SK-N-SH (cell line): ENCODE measurements around the gene ACOXL. TPM values are rescaled to one million over a fixed set of nuclear protein-coding genes. Genes with fewer than 3 reads are reported as not detected.

Experiments
- CTCF ChIA-PET: fragments of 300-600, 350-600 bp; formaldehyde crosslinking; extraction: SDS; loops from one replicate; lab custom pipeline; 2021; lab: Yijun Ruan, JAX
- POLR2A ChIA-PET: fragments of 350-600 bp; sonication (Branson Sonifier 250); formaldehyde crosslinking; extraction: SDS; loops from one replicate; lab custom pipeline; 2020; ENCODE audit warnings: antibody characterized with exemption, inconsistent platforms; lab: Yijun Ruan, JAX
- DNase-seq: peaks from one replicate; pipeline ENCODE4 v3.0.0; 2012
- H2AFZ ChIP-seq: fragments of 200-600 bp; sonication (generic); 2 replicates; pipeline ENCODE4 v1.8.1; 2016; ENCODE audit warnings: antibody characterized with exemption, mild to moderate bottlenecking, low read depth
- H3F3A ChIP-seq: fragments of 200-600 bp; sonication (generic); replicated peaks from 2 replicates; pipeline ENCODE3; 2016; ENCODE audit warnings: antibody characterized with exemption, mild to moderate bottlenecking; ENCODE audit not compliant: insufficient read depth
- H3K27ac ChIP-seq, 2 experiments: fragments of 200-500 bp in 1 of 2; fragments of 200-600 bp in 1 of 2; sonication (Bioruptor generic) in 1 of 2; sonication (generic), shearing (Covaris generic) in 1 of 2; 2 replicates each; pipeline versions ENCODE4 v1.5.1 to v1.6.1; 2014 to 2016; ENCODE audit warnings: low read depth in 2 of 2, inconsistent platforms in 1 of 2, low read length in 1 of 2, mild to moderate bottlenecking in 1 of 2, mixed read lengths in 1 of 2
- H3K27me3 ChIP-seq: fragments of 200-600 bp; sonication (generic), shearing (Covaris generic); 2 replicates; pipeline ENCODE4 v1.6.1; 2016; ENCODE audit warnings: mixed run types; ENCODE audit not compliant: insufficient read depth
- H3K36me3 ChIP-seq, 2 experiments: fragments of 200-500 bp in 1 of 2; fragments of 200-600 bp in 1 of 2; sonication (Bioruptor generic) in 1 of 2; sonication (generic) in 1 of 2; replicated peaks in 1 of 2; 2 replicates each; pipeline versions ENCODE3 to v1.5.1; 2014 to 2016; ENCODE audit warnings: low read length in 1 of 2, mild to moderate bottlenecking in 1 of 2; ENCODE audit not compliant: insufficient read depth in 2 of 2, control insufficient read depth in 1 of 2
- H3K4me1 ChIP-seq, 2 experiments: fragments of 200-500 bp in 1 of 2; fragments of 200-600 bp in 1 of 2; sonication (Bioruptor generic) in 1 of 2; sonication (generic), shearing (Covaris generic) in 1 of 2; 2 replicates each; pipeline versions ENCODE4 v1.5.1 to v1.6.1; 2014 to 2016; ENCODE audit warnings: low read depth in 1 of 2, low read length in 1 of 2, mixed run types in 1 of 2; ENCODE audit not compliant: insufficient read depth in 2 of 2, control insufficient read depth in 1 of 2
- H3K4me2 ChIP-seq: fragments of 200-600 bp; sonication (generic), shearing (Covaris generic); 2 replicates; pipeline ENCODE4 v1.6.1; 2017; ENCODE audit warnings: mixed run types
- H3K4me3 ChIP-seq, 2 experiments: fragments of 200-500 bp in 1 of 2; fragments of 200-600 bp in 1 of 2; sonication (Bioruptor generic) in 1 of 2; sonication (generic), shearing (Covaris generic) in 1 of 2; 2 replicates each; pipeline versions ENCODE4 v1.5.1 to v1.8.1; 2014 to 2016; ENCODE audit warnings: low read depth in 2 of 2, inconsistent platforms in 1 of 2, low read length in 1 of 2, mild to moderate bottlenecking in 1 of 2, mixed read lengths in 1 of 2, moderate library complexity in 1 of 2
- H3K79me2 ChIP-seq: fragments of 200-600 bp; sonication (generic); 2 replicates; pipeline ENCODE4 v1.8.1; 2017; ENCODE audit warnings: mild to moderate bottlenecking; ENCODE audit not compliant: insufficient read depth
- H3K9ac ChIP-seq: fragments of 200-600 bp; sonication (generic); 2 replicates; pipeline ENCODE4 v1.6.1; 2017; ENCODE audit warnings: mixed run types
- H3K9me2 ChIP-seq: fragments of 200-600 bp; sonication (generic); 2 replicates; pipeline ENCODE4 v1.6.1; 2017; ENCODE audit warnings: mixed run types
- H3K9me3 ChIP-seq: fragments of 200-600 bp; sonication (generic); 2 replicates; pipeline ENCODE4 v1.6.1; 2017; ENCODE audit warnings: mixed run types, mild to moderate bottlenecking, moderate library complexity
- H4K20me1 ChIP-seq: fragments of 200-600 bp; sonication (generic); 2 replicates; pipeline ENCODE4 v1.6.1; 2017; ENCODE audit warnings: mild to moderate bottlenecking, mixed run types; ENCODE audit not compliant: insufficient read depth
- CHD2 ChIP-seq: fragments of 150-350 bp; IDR thresholded peaks from 2 replicates; pipeline ENCODE4 v1.6.1; 2018; ENCODE audit warnings: low read length; ENCODE audit not compliant: partially characterized antibody
- EZH2phosphoT487 ChIP-seq: fragments of 200-600 bp; sonication (generic); IDR thresholded peaks from 2 replicates; pipeline ENCODE4 v1.6.1; 2017; ENCODE audit warnings: low read depth, mixed run types, mild to moderate bottlenecking, antibody characterized with exemption, moderate library complexity, borderline replicate concordance
- FOSL2 ChIP-seq: IDR thresholded peaks from 2 replicates; pipeline ENCODE4 v1.4.0; 2012; ENCODE audit warnings: low read depth, mild to moderate bottlenecking, moderate library complexity, borderline replicate concordance
- FOXM1 ChIP-seq: IDR thresholded peaks from 2 replicates; pipeline ENCODE4 v1.4.0; 2012; ENCODE audit warnings: low read depth, mild to moderate bottlenecking
- GATA2 ChIP-seq: sonication (generic); formaldehyde crosslinking; IDR thresholded peaks from 2 replicates; pipeline ENCODE4 v1.5.0; 2020; ENCODE audit warnings: mild to moderate bottlenecking, missing genetic modification reagents
- JUND ChIP-seq: IDR thresholded peaks from 2 replicates; pipeline ENCODE4 v1.4.0; 2012
- MXI1 ChIP-seq: IDR thresholded peaks from 2 replicates; pipeline ENCODE4 v1.6.1; 2012; ENCODE audit warnings: mild to moderate bottlenecking, low read depth, low read length, improper control_type of control experiment
- POLR2AphosphoS5 ChIP-seq: IDR thresholded peaks from 2 replicates; pipeline ENCODE4 v1.6.1; 2012; ENCODE audit warnings: low read depth, low read length
- RAD21 ChIP-seq: IDR thresholded peaks from 2 replicates; pipeline ENCODE4 v1.6.1; 2012; ENCODE audit warnings: mild to moderate bottlenecking, low read length
- RXRA ChIP-seq: IDR thresholded peaks from 2 replicates; pipeline ENCODE4 v1.4.0; 2012; ENCODE audit warnings: low read depth, mild to moderate bottlenecking, borderline replicate concordance
- ZBTB33 ChIP-seq: IDR thresholded peaks from 2 replicates; pipeline ENCODE4 v1.4.0; 2012; ENCODE audit warnings: low read depth, borderline replicate concordance
- whole genome bisulfite sequencing: methylation state at CpG from one replicate; pipeline ENCODE4 v1.1.6; 2017; ENCODE audit warnings: low lambda C conversion rate; 5-methylcytosine and 5-hydroxymethylcytosine counted together
- polyA plus RNA-seq, 3 experiments: library from polyadenylated mRNA; depleted of rRNA; stranded (reverse); fragments of >200 nt; gene quantifications; 2 replicates each; pipeline ENCODE4 v1.2.3, GENCODE V29; 2012
- TF ChIP-seq, protein P1 (sequence below): fragments of 200-600 bp; sonication (generic); IDR thresholded peaks from 2 replicates; pipeline ENCODE4 v1.6.1; 2017; ENCODE audit warnings: antibody characterized with exemption, mild to moderate bottlenecking, moderate library complexity
- TF ChIP-seq, protein P2 (sequence below): IDR thresholded peaks from 2 replicates; pipeline ENCODE4 v1.6.1; 2012; ENCODE audit warnings: mild to moderate bottlenecking, low read depth, low read length, moderate library complexity

ACOXL gene
- polyA plus RNA-seq, 1 of the 3 experiments (the other 2 are of a cell fraction): not detected

- Histone ChIP-seq H3K9me3 (no peaks in the 10 kb centered on the region), H3F3A (no peaks in the 10 kb centered on the region), H3K9ac (no peak overlapping the region), H3K4me1 (peaks cover 0 to 3% of the 10 kb centered on the region in 2 experiments; a peak in 1 of 4 replicates), H3K27ac (no peak overlapping the region), H3K27me3 (no peaks in the 10 kb centered on the region; the same call in 1 of the 2 replicates), H3K9me2 (no peaks in the 10 kb centered on the region), H3K4me3 (no peak overlapping the region), H3K36me3 (no peaks in the 10 kb centered on the region), H3K79me2 (no peaks in the 10 kb centered on the region)
- CTCF ChIA-PET: interaction anchor here (0.6 kb wide), 1 partner anchor 13 kb away, joined by 3 read pairs; no protein-coding TSS in a partner anchor
- DNase-seq: no peak
- POLR2A ChIA-PET: no interaction called here
- 89% methylated on average over 2 of the region's 2 CpGs for WGBS
- TF ChIP-seq, protein P1, sequence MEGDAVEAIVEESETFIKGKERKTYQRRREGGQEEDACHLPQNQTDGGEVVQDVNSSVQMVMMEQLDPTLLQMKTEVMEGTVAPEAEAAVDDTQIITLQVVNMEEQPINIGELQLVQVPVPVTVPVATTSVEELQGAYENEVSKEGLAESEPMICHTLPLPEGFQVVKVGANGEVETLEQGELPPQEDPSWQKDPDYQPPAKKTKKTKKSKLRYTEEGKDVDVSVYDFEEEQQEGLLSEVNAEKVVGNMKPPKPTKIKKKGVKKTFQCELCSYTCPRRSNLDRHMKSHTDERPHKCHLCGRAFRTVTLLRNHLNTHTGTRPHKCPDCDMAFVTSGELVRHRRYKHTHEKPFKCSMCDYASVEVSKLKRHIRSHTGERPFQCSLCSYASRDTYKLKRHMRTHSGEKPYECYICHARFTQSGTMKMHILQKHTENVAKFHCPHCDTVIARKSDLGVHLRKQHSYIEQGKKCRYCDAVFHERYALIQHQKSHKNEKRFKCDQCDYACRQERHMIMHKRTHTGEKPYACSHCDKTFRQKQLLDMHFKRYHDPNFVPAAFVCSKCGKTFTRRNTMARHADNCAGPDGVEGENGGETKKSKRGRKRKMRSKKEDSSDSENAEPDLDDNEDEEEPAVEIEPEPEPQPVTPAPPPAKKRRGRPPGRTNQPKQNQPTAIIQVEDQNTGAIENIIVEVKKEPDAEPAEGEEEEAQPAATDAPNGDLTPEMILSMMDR: no peak
- TF ChIP-seq RAD21 (no peak), CHD2 (no peak), ZBTB33 (no peak), RXRA (no peak), JUND (no peak)
- TF ChIP-seq, all 33 proteins: peak for 0
- Histone ChIP-seq H4K20me1 (no peaks in the 10 kb centered on the region), H3K4me2 (no peak overlapping the region), H2AFZ (no peak overlapping the region)
These were observed 376.4 kb downstream of the ACOXL start for GRCh38 chr2:111108745-111109271.

DNA sequence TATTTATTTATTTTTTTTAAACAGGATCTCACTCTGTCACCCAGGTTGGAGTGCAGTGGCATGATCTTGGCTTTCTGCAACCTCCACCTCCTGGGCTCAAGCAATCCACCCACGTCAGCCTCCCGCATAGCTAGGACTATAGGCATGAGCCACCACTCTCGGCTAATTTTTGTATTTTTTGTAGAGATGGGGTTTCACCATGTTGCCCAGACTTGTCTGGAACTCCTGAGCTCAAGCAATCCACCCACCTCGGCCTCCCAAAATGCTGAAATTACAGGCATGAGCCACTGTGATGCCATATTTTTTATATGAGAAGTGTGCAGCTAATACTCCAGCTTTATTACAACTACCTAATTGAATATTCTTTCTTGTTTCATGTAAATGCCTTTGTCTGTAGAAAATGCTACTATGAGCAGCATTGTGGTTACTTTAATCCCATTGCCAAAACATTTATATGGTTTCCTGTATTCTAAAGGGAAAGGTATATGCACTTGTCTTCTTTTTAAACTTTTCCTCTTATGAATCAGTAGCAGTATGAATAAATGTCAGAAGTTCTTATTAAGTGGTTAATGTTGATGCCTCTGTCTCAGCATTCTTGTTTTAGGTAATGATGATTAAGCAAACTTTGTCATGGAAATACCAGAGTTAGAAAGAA lies 378.9 kb downstream of the ACOXL start:
- Histone ChIP-seq H3K4me1 (peaks cover 0 to 3% of the 10 kb centered on the region in 2 experiments; a peak in 1 of 4 replicates), H3K27ac (no peak overlapping the region), H3K79me2 (no peaks in the 10 kb centered on the region), H3F3A (no peaks in the 10 kb centered on the region), H3K9me2 (no peaks in the 10 kb centered on the region), H3K4me2 (no peak overlapping the region), H3K4me3 (no peak overlapping the region), H3K9ac (no peak overlapping the region), H4K20me1 (no peaks in the 10 kb centered on the region)
- TF ChIP-seq RAD21 (no peak), FOXM1 (no peak), CHD2 (no peak), GATA2 (CRISPR knock-in tag) (no peak), POLR2AphosphoS5 (no peak), EZH2phosphoT487 (no peak), JUND (no peak), ZBTB33 (no peak), MXI1 (no peak), FOSL2 (no peak)
- TF ChIP-seq, protein P2, sequence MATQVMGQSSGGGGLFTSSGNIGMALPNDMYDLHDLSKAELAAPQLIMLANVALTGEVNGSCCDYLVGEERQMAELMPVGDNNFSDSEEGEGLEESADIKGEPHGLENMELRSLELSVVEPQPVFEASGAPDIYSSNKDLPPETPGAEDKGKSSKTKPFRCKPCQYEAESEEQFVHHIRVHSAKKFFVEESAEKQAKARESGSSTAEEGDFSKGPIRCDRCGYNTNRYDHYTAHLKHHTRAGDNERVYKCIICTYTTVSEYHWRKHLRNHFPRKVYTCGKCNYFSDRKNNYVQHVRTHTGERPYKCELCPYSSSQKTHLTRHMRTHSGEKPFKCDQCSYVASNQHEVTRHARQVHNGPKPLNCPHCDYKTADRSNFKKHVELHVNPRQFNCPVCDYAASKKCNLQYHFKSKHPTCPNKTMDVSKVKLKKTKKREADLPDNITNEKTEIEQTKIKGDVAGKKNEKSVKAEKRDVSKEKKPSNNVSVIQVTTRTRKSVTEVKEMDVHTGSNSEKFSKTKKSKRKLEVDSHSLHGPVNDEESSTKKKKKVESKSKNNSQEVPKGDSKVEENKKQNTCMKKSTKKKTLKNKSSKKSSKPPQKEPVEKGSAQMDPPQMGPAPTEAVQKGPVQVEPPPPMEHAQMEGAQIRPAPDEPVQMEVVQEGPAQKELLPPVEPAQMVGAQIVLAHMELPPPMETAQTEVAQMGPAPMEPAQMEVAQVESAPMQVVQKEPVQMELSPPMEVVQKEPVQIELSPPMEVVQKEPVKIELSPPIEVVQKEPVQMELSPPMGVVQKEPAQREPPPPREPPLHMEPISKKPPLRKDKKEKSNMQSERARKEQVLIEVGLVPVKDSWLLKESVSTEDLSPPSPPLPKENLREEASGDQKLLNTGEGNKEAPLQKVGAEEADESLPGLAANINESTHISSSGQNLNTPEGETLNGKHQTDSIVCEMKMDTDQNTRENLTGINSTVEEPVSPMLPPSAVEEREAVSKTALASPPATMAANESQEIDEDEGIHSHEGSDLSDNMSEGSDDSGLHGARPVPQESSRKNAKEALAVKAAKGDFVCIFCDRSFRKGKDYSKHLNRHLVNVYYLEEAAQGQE: no peak
- TF ChIP-seq, all 33 proteins: peak for 0
- DNase-seq: no peak
- Histone ChIP-seq H3K27me3 (no peaks in the 10 kb centered on the region; the same call in 1 of the 2 replicates), H2AFZ (no peak overlapping the region), H3K9me3 (no peaks in the 10 kb centered on the region), H3K36me3 (no peaks in the 10 kb centered on the region)
- WGBS: 62% methylated on average over 4 of the region's 4 CpGs
- ChIA-PET POLR2A (no interaction called here), CTCF (interaction anchor here (1.1 kb wide), 1 partner anchor 299 kb away, joined by 3 read pairs; no protein-coding TSS in a partner anchor)
